ENCODE data around the gene S100A10.

GRCh38 chr1:151994956-151995355, 1.3 kb upstream of the S100A10 start:
- TF ChIP-seq CTCF (IDR thresholded peaks at IDR 0.05; ENCODE audit: insufficient read depth, low read length, poor library complexity, severe bottlenecking) (no peak), EZH2phosphoT487 (conservative IDR thresholded peaks at IDR 0.05; ENCODE audit: low read length) (no peak)
